SU-DHL-6 (cell line): ENCODE results near the gene RAB38.

Source experiments
- CTCF ChIP-seq: fragments of 200-600 bp; sonication (generic); IDR thresholded peaks from one replicate; pipeline ENCODE4 v1.5.1; 2017; ENCODE audit warnings: antibody characterized with exemption, mild to moderate bottlenecking, low read length, moderate library complexity; ENCODE audit not compliant: insufficient read depth, poor library complexity, severe bottlenecking
- EZH2phosphoT487 ChIP-seq: fragments of 200-600 bp; sonication (generic), shearing (Covaris generic); conservative IDR thresholded peaks from 2 replicates; pipeline ENCODE4 v1.6.1; 2018; ENCODE audit warnings: mild to moderate bottlenecking, antibody characterized with exemption, low read length, moderate library complexity, mixed read lengths

GRCh38 chr11:88175569-88176075 lies 379 bp upstream of the RAB38 start:
- TF ChIP-seq CTCF, result no peak
- TF ChIP-seq EZH2phosphoT487, result no peak
